IMR-90 (cell line): Measurements from ENCODE around the gene TTF2. TPM values are rescaled to one million over a fixed set of nuclear protein-coding genes. Genes with fewer than 3 reads are reported as not detected.

Source experiments
- ATAC-seq: fragments of 200-7000 bp; cut with Tn5 transposase; 2 replicates; pipeline ENCODE4 v1.9.1; 2020; ENCODE audit warnings: low read depth, mild to moderate bottlenecking, moderate library complexity
- BruUV-seq: library from RNA; stranded (reverse); fragments of 400-500 nt; replicated peaks from 2 replicates; lab custom pipeline; 2021; lab: Mats Ljungman, UMichigan
- CTCF ChIA-PET: fragments of 300-600 bp; formaldehyde crosslinking; extraction: SDS; loops from one replicate; lab custom pipeline; 2021; ENCODE audit warnings: antibody characterized with exemption; lab: Yijun Ruan, JAX
- POLR2A ChIA-PET: fragments of 300-600 bp; sonication (Branson Sonifier 250); formaldehyde crosslinking; loops from one replicate; lab custom pipeline; 2022; ENCODE audit warnings: antibody characterized with exemption; ENCODE audit not compliant: unreplicated experiment; lab: Charles Lee
- DNase-seq: peaks from one replicate; pipeline ENCODE4 v3.0.0; 2013
- H2AFZ ChIP-seq: replicated peaks from 2 replicates; pipeline ENCODE3; 2013; ENCODE audit warnings: low read length, mild to moderate bottlenecking; ENCODE audit not compliant: poor library complexity
- H2AK5ac ChIP-seq: 2 replicates; pipeline ENCODE4 v1.6.1; 2013; ENCODE audit warnings: low read depth, low read length, inconsistent platforms
- H2AK9ac ChIP-seq: replicated peaks from 2 replicates; pipeline ENCODE3; 2013; ENCODE audit warnings: mild to moderate bottlenecking, low read depth, low read length, moderate library complexity; ENCODE audit not compliant: poor library complexity
- H2BK120ac ChIP-seq: 2 replicates; pipeline ENCODE4 v1.6.1; 2013; ENCODE audit warnings: low read depth, low read length, inconsistent platforms
- H2BK15ac ChIP-seq: 3 replicates; pipeline ENCODE4 v1.6.1; 2013; ENCODE audit warnings: low read depth, low read length, inconsistent platforms
- H2BK20ac ChIP-seq: 2 replicates; pipeline ENCODE4 v1.6.1; 2013; ENCODE audit warnings: low read depth, mild to moderate bottlenecking, inconsistent platforms, low read length, moderate library complexity
- H2BK5ac ChIP-seq: 2 replicates; pipeline ENCODE4 v1.6.1; 2013; ENCODE audit warnings: mild to moderate bottlenecking, low read depth, low read length, inconsistent platforms; ENCODE audit not compliant: poor library complexity, severe bottlenecking
- H3K14ac ChIP-seq: replicated peaks from 2 replicates; pipeline ENCODE4 v1.6.1; 2013; ENCODE audit warnings: low read depth, low read length, inconsistent platforms
- H3K18ac ChIP-seq: 2 replicates; pipeline ENCODE4 v1.6.1; 2013; ENCODE audit warnings: low read depth, low read length, control low read depth
- H3K23ac ChIP-seq: 2 replicates; pipeline ENCODE4 v1.6.1; 2013; ENCODE audit warnings: low read depth, low read length, inconsistent platforms
- H3K27ac ChIP-seq: 2 replicates; pipeline ENCODE4 v1.5.1; 2013; ENCODE audit warnings: mild to moderate bottlenecking, control low read depth, low read length; ENCODE audit not compliant: insufficient read depth
- H3K27me3 ChIP-seq: 2 replicates; pipeline ENCODE4 v1.6.1; 2013; ENCODE audit warnings: low read length; ENCODE audit not compliant: control insufficient read depth, insufficient read depth
- H3K36me3 ChIP-seq: 2 replicates; pipeline ENCODE4 v1.6.1; 2013; ENCODE audit warnings: low read length, mixed read lengths; ENCODE audit not compliant: control insufficient read depth, insufficient read depth
- H3K4ac ChIP-seq: 2 replicates; pipeline ENCODE4 v1.6.1; 2013; ENCODE audit warnings: low read depth, low read length, inconsistent platforms
- H3K4me1 ChIP-seq: 2 replicates; pipeline ENCODE4 v1.6.1; 2013; ENCODE audit warnings: low read length, mixed read lengths; ENCODE audit not compliant: control insufficient read depth, insufficient read depth
- H3K4me2 ChIP-seq: 2 replicates; pipeline ENCODE4 v1.6.1; 2013; ENCODE audit warnings: low read depth, mild to moderate bottlenecking, control low read depth, low read length, moderate library complexity
- H3K4me3 ChIP-seq: 2 replicates; pipeline ENCODE4 v1.5.1; 2013; ENCODE audit warnings: low read depth, mild to moderate bottlenecking, control low read depth, low read length, moderate library complexity; ENCODE audit not compliant: insufficient read depth
- H3K56ac ChIP-seq: 2 replicates; pipeline ENCODE4 v1.6.1; 2013; ENCODE audit warnings: low read length, inconsistent platforms; ENCODE audit not compliant: insufficient read depth; ENCODE audit errors: extremely low read depth
- H3K79me1 ChIP-seq, 2 experiments: 2 replicates each; pipeline ENCODE4 v1.6.1; 2013; ENCODE audit warnings: low read length in 2 of 2, inconsistent platforms in 1 of 2, low read depth in 1 of 2
- H3K9ac ChIP-seq: 2 replicates; pipeline ENCODE4 v1.6.1; 2013; ENCODE audit warnings: low read depth, low read length, control low read depth
- H3K9me1 ChIP-seq: 2 replicates; pipeline ENCODE4 v1.6.1; 2013; ENCODE audit warnings: low read length, inconsistent platforms; ENCODE audit not compliant: insufficient read depth
- H3K9me3 ChIP-seq: 2 replicates; pipeline ENCODE4 v1.6.1; 2013; ENCODE audit warnings: low read length; ENCODE audit not compliant: control insufficient read depth, insufficient read depth
- H4K20me1 ChIP-seq: 2 replicates; pipeline ENCODE4 v1.6.1; 2013; ENCODE audit warnings: low read length, inconsistent platforms; ENCODE audit not compliant: insufficient read depth
- H4K5ac ChIP-seq: 2 replicates; pipeline ENCODE4 v1.6.1; 2013; ENCODE audit warnings: mild to moderate bottlenecking, low read depth, low read length, control low read depth
- H4K8ac ChIP-seq, 2 experiments: 2 replicates each; pipeline ENCODE4 v1.6.1; 2013; ENCODE audit warnings: low read depth in 2 of 2, low read length in 2 of 2, control low read depth in 1 of 2, inconsistent platforms in 1 of 2
- H4K91ac ChIP-seq: 2 replicates; pipeline ENCODE4 v1.6.1; 2013; ENCODE audit warnings: low read depth, low read length, inconsistent platforms; ENCODE audit not compliant: insufficient read depth
- BHLHE40 ChIP-seq: fragments of 150-350 bp; IDR thresholded peaks from 2 replicates; pipeline ENCODE4 v1.6.1; 2016; ENCODE audit warnings: mild to moderate bottlenecking, low read depth, low read length
- CEBPB ChIP-seq: IDR thresholded peaks from 2 replicates; pipeline ENCODE4 v1.6.1; 2012; ENCODE audit warnings: low read depth, low read length, improper control_type of control experiment
- CHD1 ChIP-seq: IDR thresholded peaks from 2 replicates; pipeline ENCODE4 v1.6.1; 2012; ENCODE audit warnings: low read depth, low read length, improper control_type of control experiment
- FOS ChIP-seq: fragments of 150-350 bp; IDR thresholded peaks from 2 replicates; pipeline ENCODE4 v1.6.1; 2016; ENCODE audit warnings: low read depth, low read length
- MAFK ChIP-seq: IDR thresholded peaks from 2 replicates; pipeline ENCODE4 v1.6.1; 2012; ENCODE audit warnings: low read depth, low read length, improper control_type of control experiment
- MAZ ChIP-seq: IDR thresholded peaks from 2 replicates; pipeline ENCODE4 v1.6.1; 2012; ENCODE audit warnings: low read depth, mild to moderate bottlenecking, low read length, improper control_type of control experiment, moderate library complexity, borderline replicate concordance
- MXI1 ChIP-seq: IDR thresholded peaks from 2 replicates; pipeline ENCODE4 v1.6.1; 2012; ENCODE audit warnings: low read depth, mild to moderate bottlenecking, low read length, moderate library complexity, borderline replicate concordance
- NFE2L2 ChIP-seq: fragments of 150-350 bp; IDR thresholded peaks from 2 replicates; pipeline ENCODE4 v1.6.1; 2016; ENCODE audit warnings: low read depth, mild to moderate bottlenecking, low read length
- POLR2A ChIP-seq: IDR thresholded peaks from 2 replicates; pipeline ENCODE4 v1.6.1; 2012; ENCODE audit warnings: mild to moderate bottlenecking, low read depth, low read length
- RAD21 ChIP-seq: IDR thresholded peaks from 2 replicates; pipeline ENCODE4 v1.6.1; 2012; ENCODE audit warnings: low read length, improper control_type of control experiment
- RCOR1 ChIP-seq: IDR thresholded peaks from 2 replicates; pipeline ENCODE4 v1.6.1; 2012; ENCODE audit warnings: mild to moderate bottlenecking, low read length, improper control_type of control experiment; ENCODE audit not compliant: insufficient replicate concordance
- RFX5 ChIP-seq: IDR thresholded peaks from 2 replicates; pipeline ENCODE4 v1.8.0; 2012; ENCODE audit warnings: low read depth, mild to moderate bottlenecking, low read length, moderate library complexity
- SMC3 ChIP-seq: fragments of 150-350 bp; IDR thresholded peaks from 2 replicates; pipeline ENCODE4 v1.6.1; 2016; ENCODE audit warnings: low read depth, mild to moderate bottlenecking, antibody characterized with exemption, low read length, moderate library complexity
- WGBS, 2 experiments: methylation state at CpG; one replicate each; pipeline versions ENCODE4 v1.1.5 to v1.1.7; 2013; ENCODE audit warnings: missing lambda C conversion rate in 2 of 2; ENCODE audit not compliant: insufficient read length in 1 of 2; ENCODE audit errors: extremely low coverage in 2 of 2; 5-methylcytosine and 5-hydroxymethylcytosine counted together
- dilution Hi-C: fragments of 300-500 bp; cut with HindIII; formaldehyde crosslinking; loops from one replicate; pipeline ENCODE4 v1.14.3; 2018; ENCODE audit warnings: low sequenced_read_pairs; ENCODE audit not compliant: unreplicated experiment
- in situ Hi-C: fragments of 300-500 bp; cut with MboI; formaldehyde crosslinking; loops from 3 replicates; pipeline ENCODE4 v1.14.3; 2019; ENCODE audit warnings: low sequenced_read_pairs, inconsistent platforms, mixed read lengths
- intact Hi-C: fragments of 100-400 bp; cut with micrococcal nuclease; formaldehyde crosslinking; loops from 2 replicates; pipeline ENCODE4 v1.10.0; 2022
- polyA plus RNA-seq, 3 experiments: library from polyadenylated mRNA; depleted of rRNA; stranded (reverse); fragments of >200 nt; gene quantifications; 2 replicates each; pipeline ENCODE4 v1.2.3, GENCODE V29; 2012; ENCODE audit warnings: low replicate concordance in 1 of 3
- total RNA-seq: library from RNA; depleted of rRNA; stranded (reverse); fragments of >200 nt; gene quantifications from 2 replicates; pipeline ENCODE4 v1.2.3, GENCODE V29; 2012
- TF ChIP-seq, protein P1 (sequence below): fragments of 150-350 bp; IDR thresholded peaks from 2 replicates; pipeline ENCODE4 v1.6.1; 2016; ENCODE audit warnings: low read depth, mild to moderate bottlenecking, low read length, moderate library complexity, borderline replicate concordance
- TF ChIP-seq, protein P2 (sequence below): conservative IDR thresholded peaks from 2 replicates; pipeline ENCODE4 v1.5.1; 2012; ENCODE audit warnings: mild to moderate bottlenecking, low read depth, low read length, improper control_type of control experiment
- TF ChIP-seq, protein P3 (sequence below): fragments of 150-350 bp; IDR thresholded peaks from 2 replicates; pipeline ENCODE4 v1.6.1; 2017; ENCODE audit warnings: mild to moderate bottlenecking, antibody characterized with exemption, low read length, low read depth

The TTF2 gene
- total and polyA plus RNA-seq, 2 of the 4 experiments (the other 2 are of a cell fraction) = 11.5 to 14.7 TPM

DNA sequence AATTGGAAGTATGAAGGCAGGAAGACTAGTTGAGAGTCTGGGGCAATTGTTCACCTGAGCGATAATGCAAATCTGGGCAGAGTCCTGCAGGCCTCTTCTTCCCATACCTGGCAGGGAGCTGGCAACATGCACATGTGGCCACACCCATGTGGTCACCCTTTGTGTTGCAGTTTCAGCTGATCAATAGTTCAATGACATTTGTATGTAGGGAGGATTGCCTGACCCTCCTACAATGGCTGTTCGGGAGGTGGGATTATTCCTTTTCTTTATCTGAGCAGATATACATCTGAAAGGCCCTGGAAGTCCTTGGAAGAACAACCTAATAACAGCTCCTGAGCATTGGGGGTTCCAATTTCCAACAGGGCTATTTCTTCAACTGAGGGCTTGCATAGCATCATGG lies 76.6 kb downstream of the TTF2 start:
- Histone ChIP-seq H2AFZ (no peak overlapping the region), H2BK120ac (no peak overlapping the region), H3K27me3 (no peaks in the 10 kb centered on the region), H3K9me1 (no peaks in the 10 kb centered on the region; the same call in 1 of the 2 replicates), H3K79me1 (no peaks in the 10 kb centered on the region), H2BK5ac (no peak overlapping the region), H3K36me3 (no peaks in the 10 kb centered on the region), H3K4ac (no peak overlapping the region), H3K27ac (no peak overlapping the region), H3K23ac (no peak overlapping the region), H2BK15ac (no peak overlapping the region), H3K4me1 (peaks cover 2% of the 10 kb centered on the region), H4K91ac (no peak overlapping the region), H3K4me3 (no peak overlapping the region), H3K9me3 (no peaks in the 10 kb centered on the region), H4K8ac (no peak overlapping the region), H2AK9ac (no peak overlapping the region), H4K20me1 (no peaks in the 10 kb centered on the region), H2AK5ac (no peak overlapping the region), H3K9ac (no peak overlapping the region), H3K18ac (no peak overlapping the region), H3K56ac (no peak overlapping the region), H2BK20ac (no peak overlapping the region), H3K14ac (no peak overlapping the region), H4K5ac (no peak overlapping the region), H3K4me2 (no peak overlapping the region)
- ChIA-PET POLR2A (no interaction called here), CTCF (interaction anchor here (1.2 kb wide), 1 partner anchor 9 kb away, joined by 3 read pairs; no protein-coding TSS in a partner anchor)
- ATAC-seq (no peak), DNase-seq (no peak)
- dilution Hi-C loops (no loop called here), in situ Hi-C loops (no loop called here), intact Hi-C loops (no loop called here)
- TF ChIP-seq, protein P1, sequence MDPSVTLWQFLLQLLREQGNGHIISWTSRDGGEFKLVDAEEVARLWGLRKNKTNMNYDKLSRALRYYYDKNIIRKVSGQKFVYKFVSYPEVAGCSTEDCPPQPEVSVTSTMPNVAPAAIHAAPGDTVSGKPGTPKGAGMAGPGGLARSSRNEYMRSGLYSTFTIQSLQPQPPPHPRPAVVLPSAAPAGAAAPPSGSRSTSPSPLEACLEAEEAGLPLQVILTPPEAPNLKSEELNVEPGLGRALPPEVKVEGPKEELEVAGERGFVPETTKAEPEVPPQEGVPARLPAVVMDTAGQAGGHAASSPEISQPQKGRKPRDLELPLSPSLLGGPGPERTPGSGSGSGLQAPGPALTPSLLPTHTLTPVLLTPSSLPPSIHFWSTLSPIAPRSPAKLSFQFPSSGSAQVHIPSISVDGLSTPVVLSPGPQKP = no peak
- TF ChIP-seq, protein P2, sequence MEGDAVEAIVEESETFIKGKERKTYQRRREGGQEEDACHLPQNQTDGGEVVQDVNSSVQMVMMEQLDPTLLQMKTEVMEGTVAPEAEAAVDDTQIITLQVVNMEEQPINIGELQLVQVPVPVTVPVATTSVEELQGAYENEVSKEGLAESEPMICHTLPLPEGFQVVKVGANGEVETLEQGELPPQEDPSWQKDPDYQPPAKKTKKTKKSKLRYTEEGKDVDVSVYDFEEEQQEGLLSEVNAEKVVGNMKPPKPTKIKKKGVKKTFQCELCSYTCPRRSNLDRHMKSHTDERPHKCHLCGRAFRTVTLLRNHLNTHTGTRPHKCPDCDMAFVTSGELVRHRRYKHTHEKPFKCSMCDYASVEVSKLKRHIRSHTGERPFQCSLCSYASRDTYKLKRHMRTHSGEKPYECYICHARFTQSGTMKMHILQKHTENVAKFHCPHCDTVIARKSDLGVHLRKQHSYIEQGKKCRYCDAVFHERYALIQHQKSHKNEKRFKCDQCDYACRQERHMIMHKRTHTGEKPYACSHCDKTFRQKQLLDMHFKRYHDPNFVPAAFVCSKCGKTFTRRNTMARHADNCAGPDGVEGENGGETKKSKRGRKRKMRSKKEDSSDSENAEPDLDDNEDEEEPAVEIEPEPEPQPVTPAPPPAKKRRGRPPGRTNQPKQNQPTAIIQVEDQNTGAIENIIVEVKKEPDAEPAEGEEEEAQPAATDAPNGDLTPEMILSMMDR = no peak
- TF ChIP-seq BHLHE40 (no peak), FOS (no peak), CHD1 (no peak), POLR2A (no peak), SMC3 (no peak), RAD21 (no peak), MAZ (no peak), MAFK (no peak), NFE2L2 (no peak), MXI1 (no peak), CEBPB (no peak), RFX5 (no peak), RCOR1 (no peak)
- TF ChIP-seq, protein P3, sequence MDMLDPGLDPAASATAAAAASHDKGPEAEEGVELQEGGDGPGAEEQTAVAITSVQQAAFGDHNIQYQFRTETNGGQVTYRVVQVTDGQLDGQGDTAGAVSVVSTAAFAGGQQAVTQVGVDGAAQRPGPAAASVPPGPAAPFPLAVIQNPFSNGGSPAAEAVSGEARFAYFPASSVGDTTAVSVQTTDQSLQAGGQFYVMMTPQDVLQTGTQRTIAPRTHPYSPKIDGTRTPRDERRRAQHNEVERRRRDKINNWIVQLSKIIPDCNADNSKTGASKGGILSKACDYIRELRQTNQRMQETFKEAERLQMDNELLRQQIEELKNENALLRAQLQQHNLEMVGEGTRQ = no peak
- no CpG with 5 or more reads among the region's 2 CpGs for WGBS, 2 experiments
- BruUV-seq = no TSS peak
